ENCODE data around the gene MTUS2.

DNA sequence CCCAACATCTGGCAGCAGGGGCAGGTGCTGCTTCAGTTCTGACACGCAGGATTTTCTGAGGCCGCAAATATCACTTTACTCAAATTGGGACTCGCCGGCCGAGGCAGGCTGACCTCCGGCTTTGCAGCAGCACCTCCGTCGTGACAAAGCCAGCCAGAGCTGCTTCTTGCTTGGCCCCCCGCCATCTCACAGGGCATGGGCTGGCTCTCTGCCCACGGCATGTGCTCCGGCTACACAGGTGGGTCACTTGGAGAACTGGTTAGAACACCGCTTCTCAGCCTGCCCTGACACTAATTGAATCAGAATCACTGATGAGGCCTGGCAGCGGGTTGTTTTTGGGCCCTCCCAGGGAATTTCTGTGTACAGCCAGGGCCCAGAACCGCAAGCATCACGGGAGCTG lies 663.1 kb downstream of the MTUS2 start:
- TF ChIP-seq, protein P1, sequence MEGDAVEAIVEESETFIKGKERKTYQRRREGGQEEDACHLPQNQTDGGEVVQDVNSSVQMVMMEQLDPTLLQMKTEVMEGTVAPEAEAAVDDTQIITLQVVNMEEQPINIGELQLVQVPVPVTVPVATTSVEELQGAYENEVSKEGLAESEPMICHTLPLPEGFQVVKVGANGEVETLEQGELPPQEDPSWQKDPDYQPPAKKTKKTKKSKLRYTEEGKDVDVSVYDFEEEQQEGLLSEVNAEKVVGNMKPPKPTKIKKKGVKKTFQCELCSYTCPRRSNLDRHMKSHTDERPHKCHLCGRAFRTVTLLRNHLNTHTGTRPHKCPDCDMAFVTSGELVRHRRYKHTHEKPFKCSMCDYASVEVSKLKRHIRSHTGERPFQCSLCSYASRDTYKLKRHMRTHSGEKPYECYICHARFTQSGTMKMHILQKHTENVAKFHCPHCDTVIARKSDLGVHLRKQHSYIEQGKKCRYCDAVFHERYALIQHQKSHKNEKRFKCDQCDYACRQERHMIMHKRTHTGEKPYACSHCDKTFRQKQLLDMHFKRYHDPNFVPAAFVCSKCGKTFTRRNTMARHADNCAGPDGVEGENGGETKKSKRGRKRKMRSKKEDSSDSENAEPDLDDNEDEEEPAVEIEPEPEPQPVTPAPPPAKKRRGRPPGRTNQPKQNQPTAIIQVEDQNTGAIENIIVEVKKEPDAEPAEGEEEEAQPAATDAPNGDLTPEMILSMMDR (conservative IDR thresholded peaks at IDR 0.05; ENCODE audit: low read depth in 2 of 2): no peak
- no peak for TF ChIP-seq ZNF331 (CRISPR knock-in tag; IDR thresholded peaks at IDR 0.05; ENCODE audit: low read depth)
- no peak for TF ChIP-seq EZH2 (IDR thresholded peaks at IDR 0.05; ENCODE audit: low read depth, unreplicated experiment)
